GM19023 (cell line): Measurements from ENCODE around the gene FAM216B.

ENCODE experiments used
- ATAC-seq: cut with Tn5 transposase; IDR thresholded peaks from one replicate; pipeline ENCODE4 v1.9.1; 2021; ENCODE audit warnings: mild to moderate bottlenecking, moderate library complexity; ENCODE audit not compliant: unreplicated experiment

Gene FAM216B

GRCh38 chr13:42832341-42833096, 51.1 kb downstream of the FAM216B start:
- no peak for ATAC-seq

- ATAC-seq, result no peak
Observed at GRCh38 chr13:42834946-42835345, 53.6 kb downstream of the FAM216B start.

GRCh38 chr13:42836930-42837690, 55.7 kb downstream of the FAM216B start:
- no peak for ATAC-seq
